ENCODE measurements around the gene EFR3B. TPM values are rescaled to one million over a fixed set of nuclear protein-coding genes. Genes with fewer than 3 reads are reported as not detected.
A peak's percentile ranks its signal among the peaks of the same experiment; 100 is the strongest.

The EFR3B gene
- total RNA-seq, 1 experiment from 2014 or later: 0.43 TPM

DNA sequence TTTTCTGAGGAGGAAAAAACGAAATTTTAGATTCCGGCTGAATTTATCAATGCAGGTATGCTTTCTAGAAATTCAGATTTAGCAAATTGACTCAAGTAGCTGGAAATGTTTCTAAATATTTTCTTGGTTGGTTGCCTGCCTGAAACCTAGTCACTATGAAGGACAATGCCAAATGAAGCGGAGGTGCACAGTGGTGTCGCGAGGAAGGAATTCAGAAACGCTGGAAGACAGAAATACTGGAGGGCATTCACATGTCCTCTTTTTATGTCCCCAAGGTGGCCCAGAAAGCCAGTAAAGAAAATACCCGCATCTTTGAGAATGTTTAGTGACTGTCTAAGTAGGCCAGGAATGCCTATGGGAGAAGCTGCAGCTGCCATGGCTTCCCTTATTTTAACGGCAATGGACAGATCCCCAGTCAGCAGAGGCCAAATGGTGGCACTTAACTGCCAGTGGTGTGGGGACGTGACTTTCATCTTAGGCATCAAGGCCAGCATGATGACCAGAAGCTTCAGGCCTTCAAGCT is 15.8 kb upstream of the EFR3B start:
- Histone ChIP-seq H3K4me3 (no peak overlapping the region), H3K36me3 (no peaks in the 10 kb centered on the region), H3K27me3 (no peaks in the 10 kb centered on the region), H3K9me3 (no peaks in the 10 kb centered on the region)
- no peak for DNase-seq

DNA sequence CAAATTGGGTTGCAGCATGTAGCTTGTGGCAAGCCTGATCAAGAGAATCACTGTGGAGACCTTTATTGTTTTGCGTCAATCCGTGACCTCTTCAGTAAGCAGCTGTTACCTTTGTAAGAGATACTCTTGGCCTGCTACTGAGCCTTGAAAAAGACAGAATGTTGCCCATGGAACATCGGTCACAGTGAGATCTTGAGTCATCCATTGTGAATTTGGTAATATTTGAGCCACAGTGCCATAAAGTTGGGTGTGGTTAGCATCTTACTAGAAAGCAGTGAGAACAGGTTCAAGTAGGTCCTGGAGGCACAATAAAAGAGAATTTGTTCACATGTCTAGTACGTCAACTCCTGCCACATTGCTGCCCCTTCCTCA is 12.7 kb upstream of the EFR3B start:
- Histone ChIP-seq H3K27me3 (no peaks in the 10 kb centered on the region), H3K36me3 (no peaks in the 10 kb centered on the region), H3K4me3 (no peak overlapping the region), H3K9me3 (no peaks in the 10 kb centered on the region; the same call in 1 of the 2 replicates)
- no peak for DNase-seq

DNA sequence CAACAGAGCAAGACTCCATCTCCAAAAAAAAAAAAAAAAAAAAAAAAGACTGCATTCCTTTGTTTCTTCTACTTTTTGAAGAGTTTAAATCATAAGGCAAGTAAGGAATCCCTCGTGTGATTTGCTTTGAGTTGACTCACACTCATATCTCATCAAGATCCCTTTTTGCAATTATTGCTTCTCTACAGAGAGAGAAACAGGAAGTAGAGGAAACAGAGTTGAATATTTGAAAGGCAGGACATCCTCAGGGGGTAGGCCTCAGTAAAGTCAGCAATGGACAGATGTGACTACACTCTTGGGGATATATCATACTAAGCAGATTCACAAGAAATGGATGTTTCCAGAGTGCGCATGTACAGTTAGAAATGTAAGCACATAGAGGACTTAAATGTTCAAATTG is 11.2 kb upstream of the EFR3B start:
- no peak for DNase-seq
- Histone ChIP-seq H3K36me3 (no peaks in the 10 kb centered on the region), H3K9me3 (no peaks in the 10 kb centered on the region; the same call in 1 of the 2 replicates), H3K4me3 (no peak overlapping the region), H3K27me3 (no peaks in the 10 kb centered on the region)

DNA sequence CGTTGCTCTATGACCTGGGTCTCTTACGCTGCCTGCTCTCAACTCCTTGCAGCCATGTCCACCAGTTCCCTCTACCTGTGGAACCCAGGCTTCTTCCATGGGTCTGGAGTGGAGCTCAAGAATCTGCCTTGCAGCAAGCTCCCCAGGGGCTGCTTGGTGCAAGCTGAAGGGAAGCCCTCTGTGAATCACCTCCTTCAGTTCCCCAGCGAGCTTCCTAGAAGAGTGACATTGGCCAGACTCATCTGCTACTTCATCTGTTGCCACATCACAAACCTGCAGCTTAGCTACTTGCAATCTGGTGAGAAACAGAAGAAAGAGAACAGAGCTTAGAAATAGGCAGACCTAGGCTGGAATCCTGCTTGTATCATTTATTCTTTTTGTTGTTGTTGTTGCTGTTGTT is 9.8 kb upstream of the EFR3B start:
- no peaks in the 10 kb centered on the region; the same call in 1 of the 2 replicates for H3K9me3 ChIP-seq
- H3K36me3 ChIP-seq: no peaks in the 10 kb centered on the region
- DNase-seq: no peak
- no peak overlapping the region for H3K4me3 ChIP-seq
- H3K27me3 ChIP-seq: no peaks in the 10 kb centered on the region

DNA sequence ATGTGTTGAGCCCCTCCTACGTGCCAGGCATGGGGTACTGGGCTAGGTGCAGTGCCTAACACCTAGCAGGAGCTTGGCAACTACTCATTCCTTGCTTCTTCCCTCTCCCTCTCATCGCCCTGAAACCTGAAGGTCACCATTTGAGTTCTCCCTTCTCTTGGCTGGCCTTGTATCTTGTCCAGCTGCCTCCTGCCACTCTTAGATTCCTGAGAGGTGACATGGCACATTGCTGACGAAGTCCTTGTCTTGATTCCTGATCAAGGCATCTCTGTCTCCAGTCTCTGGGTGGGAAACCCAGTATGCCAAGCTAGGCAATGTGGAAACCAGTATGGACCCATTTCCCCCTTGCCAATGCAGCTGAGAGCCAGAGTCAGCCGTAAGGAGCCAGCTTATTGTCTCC is 9.0 kb upstream of the EFR3B start:
- no peaks in the 10 kb centered on the region; the same call in 1 of the 2 replicates for H3K9me3 ChIP-seq
- H3K27me3 ChIP-seq: no peaks in the 10 kb centered on the region
- DNase-seq: no peak
- H3K36me3 ChIP-seq: no peaks in the 10 kb centered on the region
- no peak overlapping the region for H3K4me3 ChIP-seq

DNA sequence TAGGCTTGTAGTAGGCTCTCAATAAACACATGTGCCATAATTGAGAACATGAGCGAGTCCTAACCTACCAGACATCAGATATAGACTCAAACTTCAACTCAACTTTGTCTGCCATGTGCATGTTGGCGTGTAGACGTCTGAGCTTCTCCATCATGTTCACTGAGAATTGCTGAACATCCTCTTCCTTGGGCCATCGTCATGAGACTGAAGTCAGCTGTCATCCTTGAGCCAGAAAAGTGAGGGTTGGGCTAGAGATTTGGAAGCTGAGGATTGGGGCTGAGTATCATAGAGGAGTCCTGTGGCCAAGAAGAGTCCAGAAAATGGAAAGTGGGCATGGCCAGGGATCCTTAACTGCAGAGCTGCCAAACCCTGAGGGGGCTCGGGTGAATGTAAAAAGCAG is 7.8 kb upstream of the EFR3B start:
- Histone ChIP-seq H3K27me3 (no peaks in the 10 kb centered on the region), H3K9me3 (no peaks in the 10 kb centered on the region; the same call in 1 of the 2 replicates), H3K4me3 (no peak overlapping the region), H3K36me3 (no peaks in the 10 kb centered on the region)
- no peak for DNase-seq

DNA sequence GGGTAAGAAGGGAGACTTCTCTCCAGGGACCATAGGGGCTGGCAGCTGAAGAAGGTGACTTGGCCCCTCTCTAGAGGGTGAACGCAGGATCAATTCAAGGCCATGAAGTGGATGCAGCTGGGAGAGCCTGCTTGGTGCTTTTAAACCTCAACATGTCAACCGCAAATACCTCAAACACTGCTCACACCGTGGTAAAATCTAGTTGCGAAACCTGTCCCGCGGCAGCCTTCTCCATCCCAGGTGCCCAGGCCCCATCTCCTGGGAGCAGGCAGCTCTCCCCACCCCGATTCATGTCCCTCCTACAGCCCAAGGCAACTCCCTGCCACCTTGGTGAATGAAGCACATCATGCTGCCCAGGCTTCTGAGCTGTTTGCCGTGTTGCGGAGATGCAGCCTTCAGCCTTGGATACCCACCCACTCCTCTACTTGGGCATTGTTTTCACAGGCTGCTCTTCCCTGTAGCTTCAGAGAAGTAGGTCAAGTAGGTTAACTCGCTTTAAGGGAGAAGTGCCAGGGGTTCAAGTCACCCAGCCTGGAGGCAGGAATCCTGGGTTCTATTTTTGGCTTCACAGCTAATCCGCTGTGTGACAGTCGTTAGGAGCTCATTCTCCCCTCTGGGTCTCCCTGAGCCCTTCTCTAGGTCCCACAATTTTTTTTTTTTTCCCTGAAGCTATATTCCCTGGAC is 6.2 kb upstream of the EFR3B start:
- no peaks in the 10 kb centered on the region for H3K36me3 ChIP-seq
- peaks cover 2% of the 10 kb centered on the region; the same call in 1 of the 2 replicates for H3K27me3 ChIP-seq
- no peaks in the 10 kb centered on the region; the same call in 1 of the 2 replicates for H3K9me3 ChIP-seq
- DNase-seq: no peak
- no peak overlapping the region for H3K4me3 ChIP-seq

DNA sequence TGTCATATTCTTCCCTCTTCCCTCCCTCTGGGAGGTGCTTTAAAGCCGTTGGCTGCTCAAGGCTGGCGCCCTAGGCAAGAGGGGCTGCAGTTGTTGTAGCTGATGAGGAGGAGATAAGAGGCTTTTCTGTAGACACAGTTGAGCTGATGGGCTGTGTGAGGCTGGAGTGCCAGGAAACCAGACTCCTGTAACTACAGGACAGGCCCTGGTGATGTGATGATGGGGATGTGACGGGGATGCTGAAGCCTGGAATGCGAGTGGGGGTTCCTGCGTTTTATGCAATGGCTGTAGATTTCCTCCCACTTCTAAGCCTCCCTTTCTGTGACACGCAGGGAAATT is 5.7 kb upstream of the EFR3B start:
- Histone ChIP-seq H3K9me3 (no peaks in the 10 kb centered on the region; the same call in 1 of the 2 replicates), H3K36me3 (no peaks in the 10 kb centered on the region), H3K27me3 (peaks cover 3% of the 10 kb centered on the region; the same call in 1 of the 2 replicates), H3K4me3 (no peak overlapping the region)
- DNase-seq: no peak

DNA sequence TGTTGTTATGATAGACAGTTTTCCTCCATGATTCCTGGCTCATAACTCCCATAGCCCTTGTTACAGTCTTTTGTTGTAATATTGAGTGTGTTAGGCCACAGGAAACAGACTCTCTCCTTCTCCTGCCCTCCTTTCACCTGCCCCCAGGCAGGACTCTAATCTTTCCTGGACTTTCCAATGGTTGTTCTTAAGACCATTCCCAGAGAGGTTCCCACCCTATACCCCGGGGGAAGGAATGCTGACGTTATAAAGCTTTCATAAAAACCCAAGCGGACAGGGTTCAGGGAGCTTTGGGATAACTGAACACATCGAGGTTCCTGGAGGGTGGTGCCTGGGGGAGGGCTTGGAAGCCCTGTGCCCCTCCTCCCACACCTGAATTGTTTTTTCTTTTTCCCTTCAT is 2.8 kb upstream of the EFR3B start:
- Histone ChIP-seq H3K36me3 (no peaks in the 10 kb centered on the region), H3K27me3 (peaks cover 3% of the 10 kb centered on the region; the same call in 1 of the 2 replicates), H3K4me3 (no peak overlapping the region), H3K9me3 (no peaks in the 10 kb centered on the region)
- no peak for DNase-seq

DNA sequence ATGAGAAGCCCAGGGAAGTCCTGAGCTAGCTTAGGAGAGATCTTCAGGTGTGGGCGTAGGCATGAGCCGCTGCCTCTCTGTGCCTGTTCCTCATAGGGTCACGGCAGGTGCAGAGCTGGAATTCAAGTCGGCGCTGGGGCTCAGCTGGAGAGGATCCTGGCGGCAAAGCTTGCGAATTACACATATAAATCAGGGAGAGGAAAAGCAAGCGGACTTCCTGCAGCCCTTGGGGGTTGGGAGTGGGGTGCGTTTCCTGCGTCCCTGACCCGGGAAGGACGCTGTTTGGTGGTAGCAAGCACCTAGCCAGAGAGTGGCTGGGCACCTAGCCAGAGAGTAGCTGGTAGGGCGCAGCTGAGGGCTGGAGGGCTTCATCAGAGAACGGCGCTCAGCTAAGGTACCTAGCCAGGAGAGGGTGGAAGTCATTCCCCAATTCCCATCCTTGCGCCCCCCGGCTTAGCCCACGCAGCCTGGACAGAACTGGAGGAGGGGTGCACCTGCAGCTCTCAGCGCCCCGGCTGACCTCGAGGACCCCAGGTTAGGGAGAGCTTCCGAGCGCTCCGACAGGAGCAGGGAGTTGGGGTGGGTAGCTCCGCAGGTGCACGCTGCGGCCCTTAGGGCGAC is 459 bp upstream of the EFR3B start:
- peak; percentile 54 for DNase-seq
- H3K4me3 ChIP-seq: peak overlapping the region; percentile 29

DNA sequence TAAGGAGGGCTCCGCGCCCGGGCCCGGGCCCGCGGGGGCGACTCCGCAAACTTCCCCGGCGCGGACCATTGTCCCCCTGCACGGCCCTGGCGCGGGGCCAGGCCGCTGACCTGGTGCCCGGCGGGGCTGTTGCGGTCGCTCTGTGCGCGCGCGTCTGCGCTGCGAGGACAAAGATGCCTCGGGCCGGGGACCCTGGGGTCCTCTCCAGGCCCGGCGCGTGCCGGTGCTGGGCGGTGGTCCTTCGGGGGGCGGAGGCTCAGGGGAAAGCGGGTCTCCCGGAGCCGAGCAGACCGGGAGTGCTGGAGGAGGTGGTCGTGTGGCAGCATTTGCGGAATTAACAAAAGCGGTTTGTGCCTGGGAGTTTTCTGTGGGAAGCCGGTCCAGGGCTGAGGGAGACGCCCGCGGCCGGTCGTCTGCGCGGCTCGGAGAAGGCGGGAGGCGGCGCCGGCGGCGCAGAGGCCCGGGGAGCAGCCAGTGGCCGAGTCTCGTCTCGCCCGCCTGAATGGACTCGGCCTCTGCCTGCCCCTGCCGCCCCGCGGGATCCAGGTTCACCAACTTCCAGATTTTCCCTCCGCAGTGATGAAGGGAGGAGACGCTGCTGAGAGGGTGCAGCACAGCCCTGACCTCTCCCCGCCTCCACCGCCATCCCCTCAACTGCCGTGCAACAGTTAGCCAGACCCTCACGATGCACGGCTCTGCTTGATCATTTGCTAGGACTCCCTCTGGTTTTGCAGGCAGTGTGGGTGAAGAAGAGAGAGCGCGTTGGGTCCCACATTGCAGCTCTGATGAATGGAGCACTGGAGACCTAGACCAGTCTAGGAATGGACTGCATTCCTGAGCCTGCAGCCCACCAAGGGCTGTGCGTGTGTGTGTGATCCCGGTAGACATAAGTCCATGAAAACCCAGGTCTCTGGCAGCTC is 705 bp downstream of the EFR3B start:
- peak overlapping the region; percentile 48 for H3K4me3 ChIP-seq

More for the DNA sequence above, 459 bp upstream of the EFR3B start:
- Histone ChIP-seq H3K9me3 (no peaks in the 10 kb centered on the region), H3K27me3 (peaks cover 11% of the 10 kb centered on the region), H3K36me3 (no peaks in the 10 kb centered on the region)

DNA sequence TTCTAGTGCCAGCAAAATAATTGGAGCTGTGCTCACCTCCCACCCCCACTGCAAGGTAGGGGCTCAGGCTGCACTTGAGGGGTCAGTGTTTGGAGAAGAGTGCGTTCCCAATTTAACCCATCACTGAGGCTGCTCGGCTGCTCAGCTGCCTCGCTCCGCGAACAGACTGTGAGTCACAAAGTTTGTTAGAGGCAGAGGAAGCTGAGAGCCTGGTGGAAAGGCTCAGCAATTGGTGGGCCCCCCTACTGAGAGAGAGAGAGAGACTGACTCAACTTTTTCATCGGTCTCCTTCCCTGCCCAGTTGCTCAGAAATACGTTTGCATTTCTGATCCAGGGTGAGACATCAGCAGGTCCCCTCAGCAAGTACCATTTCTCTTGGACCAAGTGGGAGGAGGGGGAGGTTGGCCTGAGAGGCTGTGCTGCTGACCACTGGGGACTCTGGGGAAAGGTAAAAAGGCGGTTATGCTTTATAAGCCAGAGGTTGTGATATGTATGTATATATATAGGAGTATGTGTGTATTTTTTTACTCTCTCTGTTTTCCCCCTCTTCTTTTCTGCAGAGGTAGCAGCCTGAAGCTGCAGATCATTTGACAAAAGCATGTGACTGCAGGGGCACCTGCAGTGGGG is 1.5 kb downstream of the EFR3B start:
- peaks cover 11% of the 10 kb centered on the region for H3K27me3 ChIP-seq
- H3K4me3 ChIP-seq: peak overlapping the region; percentile 48
- no peaks in the 10 kb centered on the region for H3K36me3 ChIP-seq
- no peaks in the 10 kb centered on the region for H3K9me3 ChIP-seq
- peak; percentile 88 for DNase-seq

More for the DNA sequence above, 705 bp downstream of the EFR3B start:
- no peaks in the 10 kb centered on the region for H3K9me3 ChIP-seq
- DNase-seq: peak; percentile 34
- H3K27me3 ChIP-seq: peaks cover 11% of the 10 kb centered on the region
- H3K36me3 ChIP-seq: no peaks in the 10 kb centered on the region

DNA sequence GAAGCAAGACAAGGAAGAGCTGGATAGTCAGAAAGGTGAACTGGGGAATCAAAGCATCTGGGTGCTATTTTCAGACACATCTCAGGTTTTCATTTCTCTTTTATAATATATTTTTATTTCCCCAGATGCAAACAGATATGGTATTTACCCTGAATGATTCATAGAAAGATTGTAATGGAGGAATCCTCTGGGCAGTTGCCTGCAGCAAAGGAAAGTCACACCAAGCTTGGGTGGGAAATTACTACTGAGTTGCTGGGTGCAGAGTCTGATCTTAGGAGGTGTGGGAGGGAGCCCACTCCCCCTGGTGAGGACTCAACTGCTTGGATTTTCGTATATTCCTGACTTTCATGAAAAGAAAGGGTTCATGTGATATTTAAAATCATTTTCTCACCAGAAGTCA is 2.1 kb downstream of the EFR3B start:
- Histone ChIP-seq H3K27me3 (peaks cover 11% of the 10 kb centered on the region), H3K4me3 (no peak overlapping the region), H3K9me3 (no peaks in the 10 kb centered on the region), H3K36me3 (no peaks in the 10 kb centered on the region)
- no peak for DNase-seq

DNA sequence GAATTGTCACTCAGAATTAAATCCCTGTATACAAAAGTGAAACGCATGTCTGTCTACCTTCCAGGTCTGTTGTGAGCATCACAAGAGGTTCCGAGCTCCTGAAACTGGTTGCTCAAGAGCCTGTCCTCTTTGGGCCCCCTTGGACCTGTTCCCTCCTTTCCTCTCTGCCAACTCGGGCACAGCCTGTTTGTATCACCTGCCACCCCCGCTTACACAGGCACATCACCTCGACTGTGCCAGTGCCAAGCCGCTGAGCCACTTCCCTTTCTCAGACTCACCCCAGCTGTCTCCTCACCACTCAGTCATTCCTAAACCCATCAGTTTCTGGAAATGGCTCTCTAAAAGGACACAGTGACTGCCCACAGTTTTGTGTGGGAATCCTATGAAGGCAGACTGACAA is 3.1 kb downstream of the EFR3B start:
- Histone ChIP-seq H3K9me3 (no peaks in the 10 kb centered on the region), H3K27me3 (peaks cover 11% of the 10 kb centered on the region), H3K36me3 (no peaks in the 10 kb centered on the region), H3K4me3 (no peak overlapping the region)
- DNase-seq: no peak

DNA sequence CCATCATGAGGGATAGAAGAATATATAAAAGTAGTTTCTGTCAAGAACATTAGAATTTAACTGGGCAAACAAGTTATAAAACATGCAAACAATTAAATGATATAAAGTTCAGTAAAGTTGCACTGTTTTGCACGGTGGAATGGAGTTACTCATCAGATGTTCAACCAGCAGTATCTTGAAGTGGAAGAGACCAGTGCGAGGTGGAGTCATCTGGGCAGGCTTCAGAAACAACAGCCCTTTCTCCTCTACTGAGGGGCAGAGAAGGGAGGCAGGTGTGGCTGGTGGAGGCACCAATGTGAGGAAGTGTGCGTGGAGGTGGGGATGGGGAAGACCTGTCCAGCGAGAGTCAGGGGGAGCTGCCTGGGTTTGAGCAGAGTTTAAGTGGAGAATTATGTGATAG is 7.5 kb downstream of the EFR3B start:
- peaks cover 8% of the 10 kb centered on the region; the same call in 1 of the 2 replicates for H3K27me3 ChIP-seq

DNA sequence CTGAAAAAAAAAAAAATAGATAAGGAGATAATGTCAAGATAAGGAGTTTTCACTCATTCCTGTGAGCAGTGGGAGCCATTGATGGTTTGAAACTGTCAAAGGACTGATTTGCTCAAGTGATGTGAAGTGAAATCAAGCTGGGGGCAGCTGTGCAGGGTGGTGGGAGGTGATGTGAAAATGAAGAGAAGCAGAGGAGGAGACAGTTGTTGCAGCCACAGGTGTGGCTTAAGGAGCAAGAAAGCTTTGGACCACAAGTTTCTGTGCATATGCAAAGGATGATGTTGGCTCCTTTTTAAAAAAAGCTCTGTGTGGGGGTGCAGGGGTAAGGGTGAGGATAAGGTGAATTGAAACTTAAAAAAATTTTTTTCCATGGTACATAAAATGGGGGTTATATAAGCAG is 8.3 kb downstream of the EFR3B start:
- no peak for DNase-seq
- Histone ChIP-seq H3K4me3 (no peak overlapping the region), H3K27me3 (peaks cover 6% of the 10 kb centered on the region; the same call in 1 of the 2 replicates), H3K9me3 (no peaks in the 10 kb centered on the region), H3K36me3 (no peaks in the 10 kb centered on the region)

More for the DNA sequence above, 7.5 kb downstream of the EFR3B start:
- no peaks in the 10 kb centered on the region for H3K9me3 ChIP-seq
- DNase-seq: no peak
- H3K4me3 ChIP-seq: no peak overlapping the region
- H3K36me3 ChIP-seq: no peaks in the 10 kb centered on the region

Measured in MG63 (cell line).